C4-2B (cell line): Measurements from ENCODE around the gene MED13L.

ENCODE experiments used
- CTCF ChIP-seq: fragments of 450-650 bp; conservative IDR thresholded peaks from 2 replicates; pipeline ENCODE4 v1.5.1; 2017; ENCODE audit warnings: mild to moderate bottlenecking
- ZFX ChIP-seq: fragments of 450-650 bp; IDR thresholded peaks from 2 replicates; pipeline ENCODE4 v1.6.1; 2017

DNA sequence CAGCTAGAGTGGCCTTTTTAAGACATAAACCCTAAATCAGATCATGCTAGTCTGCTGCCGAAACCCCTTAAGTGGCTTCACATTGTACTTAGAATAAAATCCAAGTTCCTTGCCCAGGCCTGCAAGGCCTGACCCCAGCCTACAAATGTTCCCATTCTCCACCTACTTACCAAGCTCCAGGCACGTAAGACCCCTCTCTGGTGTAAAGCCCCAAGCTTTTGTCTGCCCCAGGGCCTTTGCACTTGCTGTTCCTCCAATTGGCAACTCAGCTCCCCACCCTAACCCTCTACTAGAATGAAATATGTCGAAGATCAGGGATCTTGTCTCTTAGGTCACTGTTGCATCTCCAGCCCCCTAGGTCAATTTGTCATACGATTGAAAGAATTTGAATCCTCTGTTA, 27.1 kb upstream of the MED13L start:
- TF ChIP-seq CTCF (no peak), ZFX (no peak)
